Measurements from ENCODE around the gene PHKB.
"Not testable (repeated sequence)": the region's sequence is repeated elsewhere in the genome, so short reads cannot be mapped to it uniquely, and the experiment has no call there.

The PHKB gene

DNA sequence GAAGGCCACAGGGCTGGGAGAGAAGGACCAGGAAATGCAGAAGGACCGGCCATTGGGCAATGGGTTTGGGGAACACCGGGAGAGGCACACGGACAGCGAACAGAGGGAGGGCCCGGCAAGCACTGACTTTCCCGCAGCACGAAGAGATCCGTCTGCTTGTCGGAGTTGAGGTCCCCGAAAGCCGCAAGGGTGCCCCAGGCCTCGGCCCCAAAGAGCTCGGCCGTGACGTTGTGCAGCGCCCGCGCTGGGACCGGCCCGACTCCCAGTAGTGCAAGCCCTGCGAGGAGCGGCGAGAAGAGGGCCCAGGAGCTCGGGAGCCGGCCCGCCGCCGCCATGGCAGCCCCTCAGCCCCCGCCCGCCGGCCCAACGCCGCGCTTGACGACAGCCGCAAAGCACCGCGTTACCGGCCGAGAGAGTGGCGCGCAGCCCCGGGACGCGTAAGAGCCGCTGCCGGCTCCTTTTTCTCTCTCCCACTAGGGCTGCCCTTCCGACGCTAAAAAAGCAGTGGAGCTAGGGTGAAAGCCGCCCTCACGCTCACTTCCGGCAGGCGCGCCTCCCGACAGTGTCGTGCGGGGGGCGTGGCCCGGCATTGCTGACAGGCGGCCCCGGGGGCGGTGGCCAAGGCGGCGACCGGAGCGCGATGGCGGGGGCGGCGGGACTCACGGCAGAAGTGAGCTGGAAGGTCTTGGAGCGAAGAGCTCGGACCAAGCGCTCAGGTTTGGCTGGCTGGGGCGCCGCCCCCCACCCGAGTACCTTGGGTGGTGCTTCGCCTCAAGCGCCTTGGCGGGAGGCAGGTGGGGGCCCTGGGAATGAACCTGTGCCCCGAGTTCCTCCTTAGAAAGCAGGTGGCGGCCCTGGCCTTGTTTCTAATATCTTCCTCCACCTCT lies at the start of gene PHKB, which contains the start of gene ITFG1:
Gene PHKB, plus strand, starts transcription at position 621 of the 887 bp plus-strand sequence. Its CDS starts 20 bp downstream, at position 641.
Gene ITFG1, minus strand, starts transcription at position 353 of the 887 bp plus-strand sequence. Its CDS starts 18 bp downstream, at position 335.
- peak; percentile 95 to 96 for DNase-seq

DNA sequence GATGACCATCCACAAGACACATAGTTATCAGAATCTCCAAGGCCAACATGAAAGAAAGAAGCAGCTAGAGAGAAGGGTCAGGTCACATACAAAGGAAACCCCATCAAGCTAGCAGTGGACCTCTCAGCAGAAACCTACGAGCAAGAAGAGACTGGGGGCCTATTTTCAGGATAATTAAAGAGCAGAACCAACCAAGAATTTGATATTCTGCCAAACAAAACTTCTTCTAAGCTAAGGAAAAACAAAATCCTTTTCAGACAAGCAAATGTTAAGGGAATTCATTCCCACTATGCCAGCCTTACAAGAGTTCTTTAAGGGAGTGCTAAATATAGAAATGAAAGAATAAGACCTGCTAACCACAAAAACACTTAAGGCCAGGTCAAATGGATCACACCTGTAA lies 48.1 kb upstream of the PHKB start:
- DNase-seq, result no peak

DNA sequence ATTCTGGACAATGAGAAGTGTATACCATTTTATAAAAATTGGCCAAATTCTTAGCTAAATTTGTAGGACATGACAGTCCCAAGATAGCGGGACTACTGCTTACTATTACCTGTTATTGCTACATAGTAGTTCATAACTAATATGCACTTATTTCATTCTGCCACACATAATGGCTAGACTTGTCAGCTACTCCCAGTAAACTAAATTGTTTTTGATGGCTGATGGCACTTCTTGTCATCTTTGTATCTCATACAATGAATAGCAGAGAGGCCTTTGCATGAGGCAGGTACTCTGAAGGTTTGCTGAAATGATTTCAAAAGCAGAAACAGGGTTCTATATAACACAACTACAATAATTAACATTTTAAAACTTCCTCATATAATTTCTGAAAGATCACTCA lies 44.3 kb upstream of the PHKB start:
- DNase-seq, result no peak

DNA sequence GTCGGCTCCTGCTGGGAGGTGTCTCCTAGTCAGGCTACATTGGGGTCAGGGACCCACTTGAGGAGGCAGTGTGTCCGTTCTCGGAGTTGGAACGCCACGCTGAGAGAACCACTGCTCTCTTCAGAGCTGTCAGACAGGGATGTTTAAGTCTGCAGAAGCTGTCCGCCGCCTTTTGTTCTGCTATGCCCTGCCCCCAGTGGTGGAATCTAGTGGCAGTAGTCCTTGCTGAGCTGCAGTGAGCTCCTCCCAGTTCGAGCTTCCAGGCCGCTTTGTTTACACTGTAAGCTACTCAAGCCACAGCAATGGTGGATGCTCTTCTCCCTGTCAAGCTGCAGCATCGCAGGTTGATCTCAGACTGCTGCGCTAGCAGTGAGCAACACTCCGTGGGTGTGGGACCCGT lies 36.3 kb upstream of the PHKB start:
- no peak for DNase-seq

DNA sequence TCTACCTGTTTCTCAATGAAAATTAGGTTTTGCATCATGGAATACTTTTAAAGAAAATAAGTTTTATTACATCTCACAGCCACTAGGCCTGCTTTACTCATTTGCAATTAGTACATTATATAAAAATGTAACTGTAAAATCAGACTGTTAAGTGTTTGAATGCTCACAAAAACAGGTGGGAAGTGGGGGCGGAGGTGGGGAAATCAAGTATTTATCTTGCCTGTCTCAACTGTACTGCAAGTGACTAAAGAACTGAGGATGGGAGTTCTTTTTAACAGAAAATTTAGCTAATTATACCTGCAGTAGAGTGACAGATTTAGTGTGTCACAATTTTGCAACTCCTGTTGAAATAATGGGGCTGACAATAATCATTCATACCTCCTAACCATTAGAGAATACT lies 34.3 kb upstream of the PHKB start:
- no peak for DNase-seq

DNA sequence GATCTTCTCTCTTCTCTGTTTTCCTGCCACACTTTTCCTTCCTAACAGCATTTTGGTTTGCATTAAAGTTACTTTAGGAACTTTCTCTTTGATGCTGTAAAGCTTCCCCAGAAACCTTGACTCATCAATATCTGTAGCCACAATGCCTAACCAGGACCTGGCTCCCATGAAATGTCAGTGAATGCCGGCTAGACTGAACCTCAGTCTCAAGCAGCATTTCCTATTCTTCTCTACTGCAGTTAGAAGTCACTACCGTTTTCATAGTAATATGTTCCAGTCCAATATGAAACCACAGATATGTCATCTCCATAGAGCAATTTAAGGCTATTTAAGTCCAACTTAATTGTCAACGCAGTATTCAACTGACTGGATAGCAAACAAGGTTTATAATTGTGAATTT lies 29.2 kb upstream of the PHKB start:
- no peak for DNase-seq

DNA sequence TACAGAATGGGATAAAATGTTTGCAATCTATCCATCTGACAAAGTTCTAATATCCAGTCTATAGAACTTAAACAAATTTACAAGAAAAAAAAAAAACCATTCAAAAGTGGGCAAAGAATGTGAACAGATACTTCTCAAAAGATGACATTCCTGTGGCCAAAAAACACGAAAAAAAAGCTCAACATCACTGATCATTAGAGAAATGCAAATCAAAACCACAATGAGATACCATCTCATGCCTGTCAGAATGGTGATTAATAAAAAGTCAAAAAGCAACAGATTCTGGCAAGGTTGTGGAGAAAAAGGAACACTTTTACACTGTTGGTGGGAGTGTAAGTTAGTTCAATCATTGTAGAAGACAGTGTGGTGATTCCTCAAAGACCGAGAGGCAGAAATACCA lies 26.9 kb upstream of the PHKB start:
- DNase-seq, result not testable (repeated sequence)

DNA sequence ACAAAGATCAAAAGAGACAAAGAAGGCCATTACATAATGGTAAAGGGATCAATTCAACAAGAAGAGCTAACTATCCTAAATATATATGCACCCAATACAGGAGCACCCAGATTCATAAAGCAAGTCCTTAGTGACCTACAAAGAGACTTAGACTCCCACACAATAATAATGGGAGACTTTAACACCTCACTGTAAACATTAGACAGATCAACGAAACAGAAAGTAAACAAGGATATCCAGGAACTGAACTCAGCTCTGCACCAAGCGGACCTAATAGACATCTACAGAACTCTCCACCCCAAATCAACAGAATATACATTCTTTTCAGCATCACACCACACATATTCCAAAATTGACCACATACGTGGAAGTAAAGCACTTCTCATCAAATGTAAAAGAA lies 21.1 kb upstream of the PHKB start:
- not testable (repeated sequence) for DNase-seq

DNA sequence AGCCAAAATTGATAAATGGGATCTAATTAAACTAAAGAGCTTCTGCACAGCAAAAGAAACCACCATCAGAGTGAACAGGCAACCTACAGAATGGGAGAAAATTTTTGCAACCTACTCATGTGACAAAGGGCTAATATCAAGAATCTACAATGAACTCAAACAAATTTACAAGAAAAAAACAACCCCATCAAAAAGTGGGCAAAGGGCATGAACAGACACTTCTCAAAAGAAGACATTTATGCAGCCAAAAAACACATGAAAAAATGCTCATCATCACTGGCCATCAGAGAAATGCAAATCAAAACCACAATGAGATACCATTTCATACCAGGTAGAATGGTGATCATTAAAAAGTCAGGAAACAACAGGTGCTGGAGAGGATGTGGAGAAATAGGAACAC lies 18.2 kb upstream of the PHKB start:
- not testable (repeated sequence) for DNase-seq

DNA sequence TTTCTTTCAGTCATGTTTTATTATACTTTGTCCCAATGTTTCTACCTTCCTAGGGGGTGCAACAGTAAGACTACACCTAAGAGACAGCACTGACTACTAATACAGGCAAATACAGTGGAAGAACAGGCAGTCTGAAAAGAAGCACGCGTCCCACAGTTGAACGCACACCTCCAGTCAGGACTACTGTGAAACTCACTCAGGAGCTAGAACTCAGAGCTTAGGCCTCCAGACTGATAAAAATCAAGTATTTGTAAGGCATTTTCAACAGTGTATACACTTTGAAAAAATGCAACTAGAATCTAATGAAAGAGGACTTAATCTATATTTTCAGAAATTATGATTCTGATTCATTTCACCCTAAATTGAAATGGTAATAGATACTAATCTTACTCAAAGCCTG lies 14.7 kb upstream of the PHKB start:
- DNase-seq, result no peak

DNA sequence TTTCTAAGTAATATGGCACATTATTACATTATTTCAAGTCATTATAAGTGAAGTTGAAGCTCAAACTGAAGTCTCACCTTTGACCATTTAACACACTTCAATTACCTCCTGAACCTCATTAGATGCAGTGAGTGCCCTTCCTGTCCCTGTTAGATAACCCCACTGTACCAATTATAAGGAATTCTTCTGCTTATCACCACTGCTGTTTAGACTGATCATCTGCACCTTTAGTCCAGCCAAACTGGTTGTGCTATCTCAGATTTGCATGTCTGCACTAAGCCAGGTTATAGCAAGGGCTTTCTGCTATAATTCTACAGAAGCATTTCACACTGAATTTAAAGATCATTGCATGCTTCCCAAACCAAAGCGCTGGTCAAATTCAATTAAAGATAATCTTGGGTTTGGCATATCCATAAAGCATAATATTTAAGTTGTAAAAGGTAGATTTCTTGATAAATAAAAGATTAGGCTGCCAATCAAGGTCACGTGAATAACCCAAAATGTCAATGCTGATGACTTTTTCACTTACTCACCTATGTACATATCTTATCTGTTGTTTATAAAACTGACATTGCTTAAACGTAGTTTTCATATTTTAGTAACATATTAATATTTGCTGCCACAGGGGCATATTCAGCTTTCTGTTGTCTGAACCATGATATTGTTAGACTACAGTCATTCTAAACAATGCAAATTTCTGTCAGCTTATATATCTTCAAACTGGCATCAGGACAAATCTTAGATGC lies 12.1 kb upstream of the PHKB start:
- no peak for DNase-seq

DNA sequence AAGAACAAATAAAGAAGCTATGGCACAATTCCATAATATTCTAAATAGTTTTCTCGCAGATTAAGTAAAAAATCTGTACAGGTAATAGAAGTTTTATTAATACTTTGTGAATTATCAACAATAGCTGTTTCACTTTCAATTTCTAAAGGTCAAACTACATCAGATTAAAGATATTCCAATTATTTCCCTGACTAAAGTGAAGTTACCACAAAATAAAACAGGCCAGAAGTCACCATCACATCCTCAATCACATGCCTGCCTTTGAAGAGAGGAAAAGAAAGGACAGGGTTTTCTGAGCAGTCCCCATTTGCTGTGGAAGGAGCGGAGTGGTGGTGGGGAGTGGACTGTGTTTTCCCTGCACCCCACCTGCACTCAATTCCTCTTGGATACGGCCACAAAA lies 11.3 kb upstream of the PHKB start:
- no peak for DNase-seq

DNA sequence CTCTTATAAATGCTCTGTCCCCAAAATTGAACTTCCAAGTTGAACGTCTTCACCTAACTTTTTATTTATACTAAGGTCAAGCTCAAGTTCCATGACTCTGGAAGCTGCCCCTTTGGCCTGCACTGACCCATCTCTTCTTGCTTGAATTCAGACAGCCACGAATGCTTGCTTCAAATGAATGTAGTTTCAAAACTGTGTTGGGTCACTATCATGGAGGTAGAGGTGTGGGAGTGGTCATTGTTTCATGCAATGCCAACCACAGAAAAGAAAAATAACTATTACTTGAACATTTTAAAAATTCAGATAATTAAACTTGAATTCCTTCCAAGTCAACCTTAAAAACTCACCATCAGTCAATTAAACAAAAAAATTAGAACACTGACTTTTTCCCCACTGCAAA lies 2.8 kb upstream of the PHKB start:
- DNase-seq, result no peak

DNA sequence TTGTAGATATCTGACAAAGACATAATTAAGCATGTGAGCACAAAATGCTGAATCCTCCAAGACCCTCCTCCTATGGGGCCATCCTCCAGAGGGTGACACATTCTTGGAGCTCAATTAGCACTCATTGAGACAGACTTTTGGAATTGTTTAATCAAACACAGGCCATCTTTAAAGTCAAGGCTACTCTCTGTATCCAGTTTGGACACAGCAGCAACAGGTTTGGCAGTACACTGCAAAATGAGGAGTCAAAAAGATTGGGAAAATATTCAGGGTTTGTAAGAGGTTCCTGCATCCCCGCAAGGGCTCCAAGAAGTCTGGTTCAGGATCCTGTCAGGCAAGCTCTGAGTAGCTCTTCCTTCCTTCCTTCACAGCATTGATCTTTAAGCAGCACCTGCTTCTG lies 1.5 kb upstream of the PHKB start:
- no peak for DNase-seq

DNA sequence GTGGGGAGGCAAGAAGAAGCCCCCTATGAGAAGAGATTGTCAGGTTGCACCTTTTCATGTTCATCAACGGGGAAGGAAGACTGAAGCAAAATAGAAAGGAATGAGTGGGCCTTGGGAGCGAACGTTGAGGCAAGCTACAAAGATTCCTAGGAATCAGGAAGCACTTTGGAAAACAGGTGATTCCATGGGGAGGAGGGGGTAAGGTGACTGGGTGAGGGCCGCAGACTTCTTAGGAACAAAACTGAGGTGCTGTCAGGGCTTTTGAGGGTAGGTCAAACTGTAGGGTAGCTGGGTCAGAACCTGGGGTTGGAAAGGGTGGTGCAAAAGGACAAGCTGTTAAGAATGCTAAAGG lies 796 bp upstream of the PHKB start:
- DNase-seq, result no peak

DNA sequence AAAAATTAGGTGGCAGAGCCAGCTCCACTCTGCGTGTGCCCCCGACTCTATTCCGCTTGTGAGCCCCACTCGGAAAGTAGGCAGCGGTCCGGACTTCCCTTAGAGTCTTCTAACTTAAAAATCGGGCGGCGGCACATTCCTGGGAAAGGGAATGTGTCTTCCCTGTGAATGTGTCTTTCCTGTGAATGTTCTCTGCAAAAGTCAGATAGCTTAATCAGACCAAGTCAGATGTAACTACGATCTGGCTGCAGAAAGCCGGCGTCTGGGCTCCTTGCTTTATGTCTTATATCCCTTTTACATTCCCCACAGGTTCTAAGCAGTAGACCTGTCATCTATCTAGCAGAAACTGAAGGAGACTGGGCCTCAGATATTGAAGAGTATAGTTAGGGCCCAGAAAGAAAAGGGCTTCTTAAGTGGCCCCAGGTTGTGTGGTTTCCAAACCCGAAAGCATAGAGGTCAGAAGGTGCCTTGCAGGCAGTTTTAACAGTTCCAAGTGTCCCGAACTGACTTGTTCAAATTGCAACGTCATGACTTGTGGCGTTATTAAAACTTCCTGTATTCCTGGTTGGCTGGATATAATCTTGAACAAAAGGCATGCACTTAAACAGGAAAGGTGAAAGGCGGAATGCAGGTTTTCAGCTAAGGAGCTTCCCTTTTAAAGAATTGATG lies 601 bp downstream of the PHKB start:
- peak; percentile 10 to 30 for DNase-seq

DNA sequence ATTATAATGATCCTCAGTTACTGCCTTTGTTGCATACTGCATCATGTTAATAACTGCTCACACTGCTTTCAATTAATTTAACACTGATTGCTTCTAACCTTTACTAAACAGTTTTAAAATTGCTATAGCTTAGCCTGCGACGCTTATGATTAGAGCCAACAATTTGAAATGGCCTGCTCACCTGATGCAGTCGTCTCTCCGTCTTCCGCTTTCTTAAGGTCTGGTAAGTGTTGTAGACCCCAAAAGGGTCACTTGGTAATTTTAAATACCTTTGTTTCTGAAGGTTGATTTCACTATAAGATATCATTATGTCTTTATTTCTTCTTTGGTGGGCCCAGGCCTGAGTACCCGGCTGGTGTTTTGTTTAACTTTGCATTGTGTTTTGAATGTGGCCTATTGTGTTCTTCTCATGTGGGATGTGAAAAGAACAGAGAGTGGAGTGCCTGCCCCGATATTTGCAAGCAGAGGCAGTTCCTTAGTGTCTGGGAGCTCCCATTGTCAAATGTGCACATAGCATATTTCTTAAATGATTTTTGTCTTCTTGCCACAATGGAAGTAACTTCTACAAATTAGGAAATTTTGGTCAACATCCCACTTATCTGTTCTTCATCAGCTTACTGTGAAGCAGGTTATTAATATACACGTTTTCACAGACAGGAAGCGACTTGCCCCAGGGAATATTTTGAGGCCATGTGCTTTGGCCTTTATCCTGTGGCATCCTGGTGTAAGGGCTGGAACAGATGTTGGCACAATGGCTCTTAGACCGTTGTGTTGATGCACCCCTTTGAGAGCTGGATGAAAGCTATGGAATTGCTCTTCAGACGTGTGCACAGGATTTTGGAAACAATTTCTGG lies 2.9 kb downstream of the PHKB start:
- no peak for DNase-seq

DNA sequence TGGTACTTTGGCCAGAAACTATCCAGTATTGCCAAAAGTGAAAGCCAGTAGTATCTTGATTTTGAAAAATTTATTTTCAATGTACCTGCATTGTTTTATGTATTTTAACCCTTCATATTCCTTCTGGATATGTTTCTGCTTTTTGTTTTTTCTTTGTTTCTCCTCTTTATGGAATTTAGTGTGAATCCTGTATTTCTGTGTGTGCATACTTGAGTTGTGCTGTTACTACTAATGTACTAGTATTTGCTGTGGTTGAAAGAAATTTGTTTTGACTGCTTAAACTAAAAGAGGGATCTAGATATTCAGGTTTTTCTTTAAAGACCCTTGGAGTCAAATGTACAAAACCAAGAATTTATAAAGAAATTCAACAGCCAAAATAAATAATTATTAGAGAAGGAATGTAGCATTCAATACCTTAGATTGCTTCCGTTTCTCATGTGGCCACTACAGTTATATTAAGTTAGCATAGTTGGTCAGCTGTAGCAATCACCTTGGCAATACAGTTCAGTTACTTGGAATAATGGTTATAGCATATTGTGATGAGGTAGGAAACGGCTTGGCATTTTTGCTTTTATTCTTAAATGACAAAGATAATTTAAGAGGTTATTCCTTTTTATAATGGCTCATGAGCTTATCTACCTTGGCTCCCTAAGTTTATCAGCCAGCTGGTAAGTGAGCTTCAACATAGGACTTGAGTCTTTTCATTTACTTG lies 4.9 kb downstream of the PHKB start:
- no peak for DNase-seq

DNA sequence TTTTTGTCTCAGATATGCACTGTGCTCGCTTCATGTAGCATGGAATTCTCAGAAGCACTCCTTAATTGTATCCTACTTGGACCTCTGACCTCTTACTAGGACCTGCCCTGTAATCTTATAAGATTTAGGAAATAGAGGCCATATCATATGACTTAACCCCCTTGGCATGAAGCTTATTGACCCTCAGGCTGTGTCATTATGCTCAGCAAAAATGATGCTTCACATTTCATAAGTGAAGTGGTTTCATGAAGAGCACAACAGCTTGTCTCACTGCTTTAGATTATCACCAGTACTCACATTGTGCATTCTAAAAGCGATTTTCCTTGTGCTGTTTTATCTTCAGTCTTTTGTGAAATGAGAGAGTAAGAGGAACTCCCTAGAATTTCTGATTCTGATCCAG lies 6.4 kb downstream of the PHKB start:
- no peak for DNase-seq

DNA sequence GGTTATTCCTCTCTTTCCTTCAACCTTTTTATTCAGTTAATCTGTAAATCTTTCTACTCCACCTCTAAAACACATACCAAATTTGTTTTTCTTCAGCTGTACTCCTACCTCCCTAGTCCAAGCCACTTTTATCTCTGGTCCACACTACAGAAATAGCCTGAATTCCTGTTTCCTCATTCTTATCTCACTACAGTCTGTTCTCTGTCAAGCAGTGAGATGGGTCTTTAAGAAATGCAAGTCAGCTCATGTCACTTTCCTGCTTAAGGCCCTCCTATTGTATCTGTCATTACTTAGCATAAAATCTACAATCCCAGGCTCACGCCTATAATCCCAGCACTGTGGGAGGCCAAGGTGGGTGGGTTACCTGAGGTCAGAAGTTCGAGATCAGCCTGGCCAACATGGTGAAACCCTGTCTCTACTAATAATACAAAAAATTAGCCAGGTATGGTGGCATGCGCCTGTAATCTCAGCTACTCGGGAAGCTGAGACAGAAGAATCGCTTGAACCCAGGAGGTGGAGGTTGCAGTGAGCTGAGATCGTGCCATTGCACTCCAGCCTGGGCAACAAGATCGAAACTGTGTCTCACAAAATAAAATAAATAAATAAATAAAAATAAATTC lies 7.0 kb downstream of the PHKB start:
- DNase-seq, result not testable (repeated sequence)

DNA sequence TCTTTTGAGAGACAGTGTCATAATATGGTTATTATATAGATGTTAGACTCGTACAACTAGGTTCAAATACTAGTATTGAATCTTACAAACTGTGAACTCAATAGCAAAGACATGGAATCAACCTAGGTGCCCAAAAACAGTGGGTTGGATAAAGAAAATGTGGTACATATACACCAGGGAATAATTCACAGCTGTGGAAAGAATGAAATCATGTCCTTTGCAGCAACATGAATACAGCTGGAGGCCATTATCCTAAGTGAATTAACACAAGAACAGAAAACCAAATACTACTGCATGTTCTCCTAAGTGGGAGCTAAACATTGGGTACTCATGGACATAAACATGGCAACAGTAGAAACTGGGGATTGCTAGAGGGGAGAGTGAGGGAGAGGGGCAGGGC lies 8.1 kb downstream of the PHKB start:
- no peak for DNase-seq

DNA sequence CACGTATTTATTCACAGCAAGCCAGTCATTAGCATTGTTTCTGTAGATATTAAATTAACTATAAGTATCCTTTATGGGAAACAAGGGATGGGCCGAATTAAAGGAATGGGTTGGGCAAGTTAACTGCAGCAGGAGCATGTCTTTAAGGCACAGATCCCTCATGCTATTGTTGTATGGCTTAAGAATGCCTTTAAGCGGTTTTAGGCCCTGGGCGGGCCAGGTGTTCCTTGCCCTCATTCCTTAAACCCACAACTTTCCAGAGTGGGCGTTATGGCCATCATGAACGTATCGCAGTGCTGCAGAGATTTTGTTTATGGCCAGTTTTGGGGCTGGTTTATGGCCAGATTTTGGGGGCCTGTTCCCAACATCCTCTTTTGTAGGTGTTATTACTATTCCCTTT lies 9.1 kb downstream of the PHKB start:
- DNase-seq, result no peak
